SK-N-SH treated with all-trans-retinoic acid at 6 μM for 48 hours (cell line): ENCODE results near the gene GRID1.

Experiments used
- ATAC-seq: fragments of 200-7000 bp; cut with Tn5 transposase; 3 replicates; pipeline ENCODE4 v1.9.1; 2020; ENCODE audit warnings: mild to moderate bottlenecking, moderate library complexity
- ARNTL ChIP-seq: fragments of 450-650 bp; formaldehyde crosslinking; IDR thresholded peaks from 2 replicates; pipeline ENCODE4 v1.5.0; 2020; ENCODE audit warnings: low read depth, mild to moderate bottlenecking, moderate library complexity, borderline replicate concordance
- BACH2 ChIP-seq: fragments of 250-450 bp; sonication (Bioruptor Pico); IDR thresholded peaks from 2 replicates; pipeline ENCODE4 v1.9.0; 2021; ENCODE audit warnings: mild to moderate bottlenecking, borderline replicate concordance
- CSDC2 ChIP-seq: fragments of 250-450 bp; sonication (Bioruptor Pico); IDR thresholded peaks from 2 replicates; pipeline ENCODE4 v1.5.0; 2020; ENCODE audit warnings: mild to moderate bottlenecking, moderate library complexity
- ESRRG ChIP-seq: fragments of 250-450 bp; sonication (Bioruptor Pico); IDR thresholded peaks from 2 replicates; pipeline ENCODE4 v1.6.1; 2021; ENCODE audit warnings: mild to moderate bottlenecking
- GLIS3 ChIP-seq: fragments of 250-450 bp; sonication (Bioruptor Pico); IDR thresholded peaks from 2 replicates; pipeline ENCODE4 v1.5.0; 2020; ENCODE audit warnings: mild to moderate bottlenecking, moderate library complexity
- ISL1 ChIP-seq: fragments of 250-450 bp; sonication (Bioruptor Pico); IDR thresholded peaks from 2 replicates; pipeline ENCODE4 v2.1.2; 2022; ENCODE audit warnings: mild to moderate bottlenecking, moderate library complexity
- OSR1 ChIP-seq: fragments of 250-450 bp; sonication (Bioruptor Pico); IDR thresholded peaks from 2 replicates; pipeline ENCODE4 v1.8.0; 2022; ENCODE audit warnings: moderate library complexity, mild to moderate bottlenecking, inconsistent platforms
- PPARA ChIP-seq: fragments of 250-450 bp; sonication (Bioruptor Pico); IDR thresholded peaks from 2 replicates; pipeline ENCODE4 v1.5.0; 2020; ENCODE audit warnings: mild to moderate bottlenecking, borderline replicate concordance
- RARB ChIP-seq: fragments of 250-450 bp; sonication (Bioruptor Pico); IDR thresholded peaks from 2 replicates; pipeline ENCODE4 v1.8.0; 2021; ENCODE audit warnings: mild to moderate bottlenecking, moderate library complexity
- SNAI2 ChIP-seq: fragments of 250-450 bp; sonication (Bioruptor Pico); IDR thresholded peaks from 2 replicates; pipeline ENCODE4 v1.5.0; 2020; ENCODE audit warnings: mild to moderate bottlenecking, moderate library complexity
- TCF4 ChIP-seq: fragments of 250-450 bp; sonication (Bioruptor Pico); IDR thresholded peaks from 2 replicates; pipeline ENCODE4 v1.8.0; 2021; ENCODE audit warnings: mild to moderate bottlenecking, moderate library complexity, borderline replicate concordance
- TOX ChIP-seq: fragments of 250-450 bp; sonication (Bioruptor Pico); IDR thresholded peaks from 2 replicates; pipeline ENCODE4 v1.8.0; 2021; ENCODE audit warnings: mild to moderate bottlenecking, moderate library complexity, borderline replicate concordance
- ZFP3 ChIP-seq: fragments of 250-450 bp; sonication (Bioruptor Pico); IDR thresholded peaks from 2 replicates; pipeline ENCODE4 v1.5.0; 2020; ENCODE audit warnings: mild to moderate bottlenecking, moderate library complexity
- ZFP30 ChIP-seq: fragments of 450-650 bp; formaldehyde crosslinking; IDR thresholded peaks from 2 replicates; pipeline ENCODE4 v1.5.0; 2022; ENCODE audit warnings: mild to moderate bottlenecking, moderate library complexity
- ZNF70 ChIP-seq: fragments of 450-650 bp; formaldehyde crosslinking; IDR thresholded peaks from 2 replicates; pipeline ENCODE4 v1.5.0; 2020; ENCODE audit warnings: mild to moderate bottlenecking, moderate library complexity
- ZNF8 ChIP-seq: fragments of 450-650 bp; formaldehyde crosslinking; IDR thresholded peaks from 2 replicates; pipeline ENCODE4 v1.5.0; 2020; ENCODE audit warnings: mild to moderate bottlenecking, moderate library complexity
- TF ChIP-seq, protein P1 (sequence below): fragments of 250-450 bp; sonication (Bioruptor Pico); IDR thresholded peaks from 2 replicates; pipeline ENCODE4 v1.8.0; 2021; ENCODE audit warnings: low read depth, mild to moderate bottlenecking, moderate library complexity, borderline replicate concordance
- TF ChIP-seq, protein P2 (sequence below): fragments of 250-450 bp; sonication (Bioruptor Pico); IDR thresholded peaks from 2 replicates; pipeline ENCODE4 v1.5.1; 2021; ENCODE audit warnings: mild to moderate bottlenecking, moderate library complexity
- TF ChIP-seq, protein P3 (sequence below): fragments of 250-450 bp; sonication (Bioruptor Pico); IDR thresholded peaks from 2 replicates; pipeline ENCODE4 v1.5.0; 2020; ENCODE audit warnings: mild to moderate bottlenecking, moderate library complexity

GRID1 gene

DNA sequence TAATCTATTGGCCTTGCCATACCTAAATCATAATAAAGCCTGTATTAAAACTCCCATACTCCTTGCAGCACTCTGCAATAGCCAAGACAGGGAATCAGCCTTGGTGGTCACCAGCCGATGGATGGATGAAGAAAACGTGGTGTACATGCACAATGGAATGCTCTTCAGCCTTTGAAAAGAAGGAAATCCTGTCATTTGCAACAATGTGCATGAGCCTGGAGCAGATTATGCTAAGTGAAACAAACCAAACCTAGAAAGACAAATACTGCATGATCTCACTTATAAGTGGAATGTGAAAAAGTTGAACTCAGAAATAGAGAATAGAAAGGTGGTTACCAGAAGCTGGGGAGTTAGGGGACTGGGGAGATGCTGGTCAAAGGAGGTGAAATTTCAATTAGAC lies 218.5 kb downstream of the GRID1 start:
- TF ChIP-seq, protein P1, sequence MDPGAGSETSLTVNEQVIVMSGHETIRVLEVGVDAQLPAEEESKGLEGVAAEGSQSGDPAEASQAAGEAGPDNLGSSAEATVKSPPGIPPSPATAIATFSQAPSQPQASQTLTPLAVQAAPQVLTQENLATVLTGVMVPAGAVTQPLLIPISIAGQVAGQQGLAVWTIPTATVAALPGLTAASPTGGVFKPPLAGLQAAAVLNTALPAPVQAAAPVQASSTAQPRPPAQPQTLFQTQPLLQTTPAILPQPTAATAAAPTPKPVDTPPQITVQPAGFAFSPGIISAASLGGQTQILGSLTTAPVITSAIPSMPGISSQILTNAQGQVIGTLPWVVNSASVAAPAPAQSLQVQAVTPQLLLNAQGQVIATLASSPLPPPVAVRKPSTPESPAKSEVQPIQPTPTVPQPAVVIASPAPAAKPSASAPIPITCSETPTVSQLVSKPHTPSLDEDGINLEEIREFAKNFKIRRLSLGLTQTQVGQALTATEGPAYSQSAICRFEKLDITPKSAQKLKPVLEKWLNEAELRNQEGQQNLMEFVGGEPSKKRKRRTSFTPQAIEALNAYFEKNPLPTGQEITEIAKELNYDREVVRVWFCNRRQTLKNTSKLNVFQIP = no peak
- no peak for TF ChIP-seq BACH2
- no peak for ATAC-seq

DNA sequence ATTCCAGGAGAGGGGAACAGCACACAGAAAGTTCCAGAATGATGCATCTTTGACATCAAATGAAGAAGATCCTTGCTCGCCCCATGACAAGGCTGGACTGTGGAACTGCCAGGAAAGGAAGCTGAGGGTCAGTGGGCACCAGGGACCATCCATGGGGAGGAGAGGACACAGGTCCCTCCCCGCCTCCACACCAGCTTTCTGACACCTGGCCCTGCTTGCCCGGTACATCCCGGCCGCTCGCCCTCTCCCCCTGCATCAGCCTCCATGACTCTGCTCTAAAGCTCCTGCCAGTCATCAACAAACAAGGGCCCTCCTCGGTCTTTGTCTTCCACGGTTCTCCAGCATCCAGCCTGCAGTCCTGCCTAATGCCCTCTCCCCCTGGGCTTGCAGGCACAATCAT lies 222.3 kb downstream of the GRID1 start:
- TF ChIP-seq ARNTL (no peak), ZNF8 (CRISPR knock-in tag) (no peak), OSR1 (CRISPR knock-in tag) (no peak), TCF4 (CRISPR knock-in tag) (no peak), ZFP3 (no peak)
- TF ChIP-seq, protein P2, sequence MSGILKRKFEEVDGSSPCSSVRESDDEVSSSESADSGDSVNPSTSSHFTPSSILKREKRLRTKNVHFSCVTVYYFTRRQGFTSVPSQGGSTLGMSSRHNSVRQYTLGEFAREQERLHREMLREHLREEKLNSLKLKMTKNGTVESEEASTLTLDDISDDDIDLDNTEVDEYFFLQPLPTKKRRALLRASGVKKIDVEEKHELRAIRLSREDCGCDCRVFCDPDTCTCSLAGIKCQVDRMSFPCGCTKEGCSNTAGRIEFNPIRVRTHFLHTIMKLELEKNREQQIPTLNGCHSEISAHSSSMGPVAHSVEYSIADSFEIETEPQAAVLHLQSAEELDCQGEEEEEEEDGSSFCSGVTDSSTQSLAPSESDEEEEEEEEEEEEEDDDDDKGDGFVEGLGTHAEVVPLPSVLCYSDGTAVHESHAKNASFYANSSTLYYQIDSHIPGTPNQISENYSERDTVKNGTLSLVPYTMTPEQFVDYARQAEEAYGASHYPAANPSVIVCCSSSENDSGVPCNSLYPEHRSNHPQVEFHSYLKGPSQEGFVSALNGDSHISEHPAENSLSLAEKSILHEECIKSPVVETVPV (CRISPR knock-in tag) = no peak
- TF ChIP-seq, protein P1 = no peak
- no peak for ATAC-seq

DNA sequence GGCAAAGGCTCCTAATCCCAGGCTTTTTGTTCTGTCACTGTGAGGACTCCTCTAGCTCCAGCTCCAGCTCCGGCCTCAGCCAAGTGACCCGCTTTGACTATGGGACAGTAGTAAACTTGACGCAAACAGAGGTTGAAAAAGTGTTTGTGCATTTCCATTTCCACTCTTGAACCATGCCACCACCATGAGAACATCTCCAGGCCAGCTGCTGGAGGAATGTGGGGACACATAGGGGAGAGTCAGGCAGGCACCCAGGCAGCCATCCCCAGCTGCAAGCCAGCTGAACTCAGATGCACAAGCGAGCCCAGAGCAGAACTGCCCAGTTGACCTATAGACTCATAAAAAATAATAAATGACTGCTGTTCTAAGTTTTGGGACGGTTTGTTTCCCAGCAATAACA lies 224.7 kb downstream of the GRID1 start:
- TF ChIP-seq TCF4 (CRISPR knock-in tag) (no peak), ZNF8 (CRISPR knock-in tag) (no peak), GLIS3 (CRISPR knock-in tag) (no peak), ARNTL (no peak), ESRRG (CRISPR knock-in tag) (no peak), PPARA (no peak), CSDC2 (CRISPR knock-in tag) (no peak), SNAI2 (CRISPR knock-in tag) (no peak), ZFP30 (CRISPR knock-in tag) (no peak), ZFP3 (no peak), ISL1 (CRISPR knock-in tag) (no peak), BACH2 (no peak), TOX (CRISPR knock-in tag) (no peak), ZNF70 (CRISPR knock-in tag) (no peak), RARB (CRISPR knock-in tag) (no peak)
- TF ChIP-seq, protein P3, sequence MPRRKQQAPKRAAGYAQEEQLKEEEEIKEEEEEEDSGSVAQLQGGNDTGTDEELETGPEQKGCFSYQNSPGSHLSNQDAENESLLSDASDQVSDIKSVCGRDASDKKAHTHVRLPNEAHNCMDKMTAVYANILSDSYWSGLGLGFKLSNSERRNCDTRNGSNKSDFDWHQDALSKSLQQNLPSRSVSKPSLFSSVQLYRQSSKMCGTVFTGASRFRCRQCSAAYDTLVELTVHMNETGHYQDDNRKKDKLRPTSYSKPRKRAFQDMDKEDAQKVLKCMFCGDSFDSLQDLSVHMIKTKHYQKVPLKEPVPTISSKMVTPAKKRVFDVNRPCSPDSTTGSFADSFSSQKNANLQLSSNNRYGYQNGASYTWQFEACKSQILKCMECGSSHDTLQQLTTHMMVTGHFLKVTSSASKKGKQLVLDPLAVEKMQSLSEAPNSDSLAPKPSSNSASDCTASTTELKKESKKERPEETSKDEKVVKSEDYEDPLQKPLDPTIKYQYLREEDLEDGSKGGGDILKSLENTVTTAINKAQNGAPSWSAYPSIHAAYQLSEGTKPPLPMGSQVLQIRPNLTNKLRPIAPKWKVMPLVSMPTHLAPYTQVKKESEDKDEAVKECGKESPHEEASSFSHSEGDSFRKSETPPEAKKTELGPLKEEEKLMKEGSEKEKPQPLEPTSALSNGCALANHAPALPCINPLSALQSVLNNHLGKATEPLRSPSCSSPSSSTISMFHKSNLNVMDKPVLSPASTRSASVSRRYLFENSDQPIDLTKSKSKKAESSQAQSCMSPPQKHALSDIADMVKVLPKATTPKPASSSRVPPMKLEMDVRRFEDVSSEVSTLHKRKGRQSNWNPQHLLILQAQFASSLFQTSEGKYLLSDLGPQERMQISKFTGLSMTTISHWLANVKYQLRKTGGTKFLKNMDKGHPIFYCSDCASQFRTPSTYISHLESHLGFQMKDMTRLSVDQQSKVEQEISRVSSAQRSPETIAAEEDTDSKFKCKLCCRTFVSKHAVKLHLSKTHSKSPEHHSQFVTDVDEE (CRISPR knock-in tag) = no peak
- ATAC-seq = no peak

DNA sequence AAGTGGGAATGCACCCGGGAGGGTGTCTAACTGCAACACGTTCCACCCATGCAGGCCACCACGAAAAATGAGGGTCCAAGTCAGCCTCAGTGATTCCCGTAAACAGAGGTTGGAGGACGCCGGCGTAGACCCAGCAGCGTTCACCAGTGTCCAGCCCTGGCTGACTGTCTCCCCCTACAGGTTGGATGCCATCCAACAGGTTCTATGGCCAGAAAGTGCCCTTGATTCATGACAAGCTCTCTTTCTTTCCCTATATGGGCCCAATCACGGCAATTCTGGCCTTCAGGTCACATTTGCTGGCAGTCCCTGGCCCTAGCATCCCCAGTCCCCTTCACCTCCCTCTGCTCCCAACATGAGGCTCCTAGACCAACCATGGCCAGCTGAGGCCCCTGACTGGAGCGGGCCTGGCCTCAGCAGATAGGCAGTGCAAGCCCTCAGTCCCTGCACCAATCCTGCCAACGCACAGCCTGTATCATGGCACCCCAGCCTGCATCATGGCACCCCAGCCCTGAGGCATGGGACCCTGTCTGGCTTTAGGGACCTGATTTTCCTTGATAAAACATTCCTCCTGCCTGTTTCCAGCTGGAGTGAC lies 227.4 kb downstream of the GRID1 start:
- no peak for ATAC-seq
- TF ChIP-seq TOX (CRISPR knock-in tag) = no peak
- TF ChIP-seq ESRRG (CRISPR knock-in tag) = no peak
- TF ChIP-seq TCF4 (CRISPR knock-in tag) = no peak
- no peak for TF ChIP-seq OSR1 (CRISPR knock-in tag)
- no peak for TF ChIP-seq BACH2

DNA sequence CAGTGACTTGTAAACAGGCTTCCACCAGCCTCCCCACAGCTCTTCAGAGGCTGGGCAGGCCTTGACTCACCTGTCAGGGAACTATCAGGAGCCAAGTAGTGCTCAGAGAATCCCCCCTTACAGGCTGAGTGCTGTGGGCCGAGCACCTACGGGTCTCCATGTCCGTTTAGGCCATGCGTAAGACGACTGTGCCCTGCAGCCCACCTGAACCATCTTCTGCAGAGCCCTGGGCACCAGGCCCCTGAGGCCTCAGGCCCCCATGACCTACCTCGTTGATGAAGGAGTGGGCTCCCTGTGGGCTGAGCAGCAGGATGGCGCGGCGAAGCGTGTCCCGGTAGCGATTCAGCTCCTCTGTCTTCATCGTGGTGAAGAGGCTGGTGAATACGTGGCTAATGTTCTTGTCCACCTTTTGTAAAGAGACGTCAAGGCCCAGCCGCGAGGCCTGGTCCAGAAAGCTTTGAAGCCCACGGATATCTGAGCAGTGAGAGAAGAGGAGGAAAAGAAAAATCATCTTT lies 228.0 kb downstream of the GRID1 start:
- TF ChIP-seq, protein P2 (CRISPR knock-in tag) = no peak
- ATAC-seq = no peak
